ENCODE results near the gene FIGNL1. TPM values are rescaled to one million over a fixed set of nuclear protein-coding genes. Genes with fewer than 3 reads are reported as not detected.

FIGNL1 gene
- total RNA-seq, 1 experiment from 2014 or later = 28.1 TPM

DNA sequence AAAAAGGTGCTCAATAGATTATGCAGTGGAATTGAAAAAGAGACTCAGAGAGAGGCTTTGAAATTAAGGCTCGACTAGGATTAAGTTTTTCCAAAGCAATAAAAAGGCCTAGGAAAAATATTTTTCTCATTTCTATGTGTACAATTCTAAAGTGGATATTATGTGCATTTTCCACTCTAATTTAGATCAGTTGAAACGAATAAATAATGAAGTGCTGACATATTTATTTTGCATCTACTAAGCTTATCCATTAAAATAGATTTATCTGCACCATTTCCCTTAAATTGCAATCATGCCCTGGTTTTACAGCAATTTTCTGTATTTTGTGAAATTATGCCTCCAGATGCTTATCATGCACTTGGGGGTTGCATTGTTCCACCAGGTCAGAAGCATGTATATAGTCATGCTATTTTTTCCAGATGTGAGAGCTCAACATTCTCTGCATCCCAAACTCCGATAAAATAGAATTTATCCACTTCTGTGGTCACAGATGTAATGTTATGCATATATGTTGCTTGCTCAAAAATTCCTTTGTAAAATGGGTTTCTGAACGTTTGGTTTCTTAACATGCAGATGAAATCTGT, 18.3 kb downstream of the FIGNL1 start:
- TF ChIP-seq CEBPB (IDR thresholded peaks at IDR 0.05; ENCODE audit: low read depth) (no peak), SRF (IDR thresholded peaks at IDR 0.05; ENCODE audit: low read depth) (no peak), EGR1 (IDR thresholded peaks at IDR 0.05; ENCODE audit: low read depth) (no peak), JUND (IDR thresholded peaks at IDR 0.05) (no peak), POLR2A (IDR thresholded peaks at IDR 0.05; ENCODE audit: borderline replicate concordance, extremely low read depth, insufficient read depth, insufficient read length) (no peak), POLR2AphosphoS5 (IDR thresholded peaks at IDR 0.05; ENCODE audit: low read depth, low read length) (no peak), EZH2phosphoT487 (IDR thresholded peaks at IDR 0.05; ENCODE audit: borderline replicate concordance) (no peak), CBX3 (IDR thresholded peaks at IDR 0.05; ENCODE audit: low read depth) (no peak), RAD21 (IDR thresholded peaks at IDR 0.05; ENCODE audit: low read depth) (no peak), ZFX (IDR thresholded peaks at IDR 0.05) (no peak), SP1 (IDR thresholded peaks at IDR 0.05; ENCODE audit: low read depth) (no peak)
- TF ChIP-seq, protein P1, sequence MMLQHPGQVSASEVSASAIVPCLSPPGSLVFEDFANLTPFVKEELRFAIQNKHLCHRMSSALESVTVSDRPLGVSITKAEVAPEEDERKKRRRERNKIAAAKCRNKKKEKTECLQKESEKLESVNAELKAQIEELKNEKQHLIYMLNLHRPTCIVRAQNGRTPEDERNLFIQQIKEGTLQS (IDR thresholded peaks at IDR 0.05) = no peak
- TF ChIP-seq, protein P2, sequence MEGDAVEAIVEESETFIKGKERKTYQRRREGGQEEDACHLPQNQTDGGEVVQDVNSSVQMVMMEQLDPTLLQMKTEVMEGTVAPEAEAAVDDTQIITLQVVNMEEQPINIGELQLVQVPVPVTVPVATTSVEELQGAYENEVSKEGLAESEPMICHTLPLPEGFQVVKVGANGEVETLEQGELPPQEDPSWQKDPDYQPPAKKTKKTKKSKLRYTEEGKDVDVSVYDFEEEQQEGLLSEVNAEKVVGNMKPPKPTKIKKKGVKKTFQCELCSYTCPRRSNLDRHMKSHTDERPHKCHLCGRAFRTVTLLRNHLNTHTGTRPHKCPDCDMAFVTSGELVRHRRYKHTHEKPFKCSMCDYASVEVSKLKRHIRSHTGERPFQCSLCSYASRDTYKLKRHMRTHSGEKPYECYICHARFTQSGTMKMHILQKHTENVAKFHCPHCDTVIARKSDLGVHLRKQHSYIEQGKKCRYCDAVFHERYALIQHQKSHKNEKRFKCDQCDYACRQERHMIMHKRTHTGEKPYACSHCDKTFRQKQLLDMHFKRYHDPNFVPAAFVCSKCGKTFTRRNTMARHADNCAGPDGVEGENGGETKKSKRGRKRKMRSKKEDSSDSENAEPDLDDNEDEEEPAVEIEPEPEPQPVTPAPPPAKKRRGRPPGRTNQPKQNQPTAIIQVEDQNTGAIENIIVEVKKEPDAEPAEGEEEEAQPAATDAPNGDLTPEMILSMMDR (IDR thresholded peaks at IDR 0.05 in 2 of 3, conservative IDR thresholded peaks at IDR 0.05 in 1 of 3; ENCODE audit: borderline replicate concordance in 1 of 3, insufficient read depth in 1 of 3, low read depth in 2 of 3, low read length in 2 of 3) = no peak
- TF ChIP-seq, protein P3, sequence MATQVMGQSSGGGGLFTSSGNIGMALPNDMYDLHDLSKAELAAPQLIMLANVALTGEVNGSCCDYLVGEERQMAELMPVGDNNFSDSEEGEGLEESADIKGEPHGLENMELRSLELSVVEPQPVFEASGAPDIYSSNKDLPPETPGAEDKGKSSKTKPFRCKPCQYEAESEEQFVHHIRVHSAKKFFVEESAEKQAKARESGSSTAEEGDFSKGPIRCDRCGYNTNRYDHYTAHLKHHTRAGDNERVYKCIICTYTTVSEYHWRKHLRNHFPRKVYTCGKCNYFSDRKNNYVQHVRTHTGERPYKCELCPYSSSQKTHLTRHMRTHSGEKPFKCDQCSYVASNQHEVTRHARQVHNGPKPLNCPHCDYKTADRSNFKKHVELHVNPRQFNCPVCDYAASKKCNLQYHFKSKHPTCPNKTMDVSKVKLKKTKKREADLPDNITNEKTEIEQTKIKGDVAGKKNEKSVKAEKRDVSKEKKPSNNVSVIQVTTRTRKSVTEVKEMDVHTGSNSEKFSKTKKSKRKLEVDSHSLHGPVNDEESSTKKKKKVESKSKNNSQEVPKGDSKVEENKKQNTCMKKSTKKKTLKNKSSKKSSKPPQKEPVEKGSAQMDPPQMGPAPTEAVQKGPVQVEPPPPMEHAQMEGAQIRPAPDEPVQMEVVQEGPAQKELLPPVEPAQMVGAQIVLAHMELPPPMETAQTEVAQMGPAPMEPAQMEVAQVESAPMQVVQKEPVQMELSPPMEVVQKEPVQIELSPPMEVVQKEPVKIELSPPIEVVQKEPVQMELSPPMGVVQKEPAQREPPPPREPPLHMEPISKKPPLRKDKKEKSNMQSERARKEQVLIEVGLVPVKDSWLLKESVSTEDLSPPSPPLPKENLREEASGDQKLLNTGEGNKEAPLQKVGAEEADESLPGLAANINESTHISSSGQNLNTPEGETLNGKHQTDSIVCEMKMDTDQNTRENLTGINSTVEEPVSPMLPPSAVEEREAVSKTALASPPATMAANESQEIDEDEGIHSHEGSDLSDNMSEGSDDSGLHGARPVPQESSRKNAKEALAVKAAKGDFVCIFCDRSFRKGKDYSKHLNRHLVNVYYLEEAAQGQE (IDR thresholded peaks at IDR 0.05; ENCODE audit: low read depth) = no peak
- DNase-seq (ENCODE audit: low read depth, low spot score) (no peak), ATAC-seq (no peak)
- Histone ChIP-seq H3K27ac (ENCODE audit: low read depth, low read length) (no peak overlapping the region), H3K9ac (ENCODE audit: low read length) (no peak overlapping the region), H3K36me3 (ENCODE audit: control insufficient read depth in 1 of 2, insufficient read depth in 2 of 2, low read length in 2 of 2) (no peaks in the 10 kb centered on the region), H2AFZ (ENCODE audit: low read depth, low read length, poor library complexity, severe bottlenecking) (no peak overlapping the region), H4K20me1 (ENCODE audit: insufficient read depth) (no peaks in the 10 kb centered on the region), H3K27me3 (ENCODE audit: insufficient read depth, low read length) (no peaks in the 10 kb centered on the region), H3K9me2 (ENCODE audit: insufficient read depth) (no peaks in the 10 kb centered on the region), H3K4me3 (replicated peaks in 1 of 2; ENCODE audit: low read depth in 1 of 2, low read length in 2 of 2) (no peak overlapping the region), H3K9me3 (ENCODE audit: control insufficient read depth in 1 of 2, insufficient read depth in 1 of 2, low read depth in 1 of 2, low read length in 2 of 2) (no peaks in the 10 kb centered on the region), H3K79me2 (ENCODE audit: insufficient read depth, low read length) (no peaks in the 10 kb centered on the region), H3K4me1 (ENCODE audit: control insufficient read depth in 1 of 2, insufficient read depth in 2 of 2, low read length in 2 of 2) (no peaks in the 10 kb centered on the region), H3K4me2 (ENCODE audit: low read length) (no peak overlapping the region)
- ChIA-PET RAD21 (ENCODE audit: low non-redundant PET in 1 of 2, low total read pairs in 2 of 2, uncharacterized antibody in 2 of 2, unreplicated experiment in 2 of 2) (no interaction called here), CTCF (no interaction called here), POLR2A (no interaction called here)
- no TSS peak for BruUV-seq (replicated peaks)
- intact Hi-C loops (cut with micrococcal nuclease) = no loop called here

Data from HCT116 (cell line).